Adrenal gland (tissue), 5 donors: Measurements from ENCODE around the gene NAP1L5.

Experiments used
- POLR2A ChIP-seq, 2 donors: fragments of 450-650 bp; IDR thresholded peaks; one replicate each; pipeline ENCODE4 v1.6.1; 2017; ENCODE audit warnings: antibody characterized with exemption in 2 of 2, mild to moderate bottlenecking in 2 of 2, moderate library complexity in 1 of 2
- TF ChIP-seq, protein P1 (sequence below), 6 experiments: fragments of 450-650 bp in 4 of 6; fragments of 200-600 bp in 2 of 6; sonication (generic) in 1 of 6; IDR thresholded peaks; 1 replicate in 5 of 6; 2 replicates in 1 of 6; pipeline versions ENCODE4 v1.5.1 to v1.8.0; 2016 to 2021; ENCODE audit warnings: antibody characterized with exemption in 6 of 6, mild to moderate bottlenecking in 2 of 6, moderate library complexity in 1 of 6
- donor health status: DM: no; HTN: no; CAD: no.

- TF ChIP-seq, protein P1, sequence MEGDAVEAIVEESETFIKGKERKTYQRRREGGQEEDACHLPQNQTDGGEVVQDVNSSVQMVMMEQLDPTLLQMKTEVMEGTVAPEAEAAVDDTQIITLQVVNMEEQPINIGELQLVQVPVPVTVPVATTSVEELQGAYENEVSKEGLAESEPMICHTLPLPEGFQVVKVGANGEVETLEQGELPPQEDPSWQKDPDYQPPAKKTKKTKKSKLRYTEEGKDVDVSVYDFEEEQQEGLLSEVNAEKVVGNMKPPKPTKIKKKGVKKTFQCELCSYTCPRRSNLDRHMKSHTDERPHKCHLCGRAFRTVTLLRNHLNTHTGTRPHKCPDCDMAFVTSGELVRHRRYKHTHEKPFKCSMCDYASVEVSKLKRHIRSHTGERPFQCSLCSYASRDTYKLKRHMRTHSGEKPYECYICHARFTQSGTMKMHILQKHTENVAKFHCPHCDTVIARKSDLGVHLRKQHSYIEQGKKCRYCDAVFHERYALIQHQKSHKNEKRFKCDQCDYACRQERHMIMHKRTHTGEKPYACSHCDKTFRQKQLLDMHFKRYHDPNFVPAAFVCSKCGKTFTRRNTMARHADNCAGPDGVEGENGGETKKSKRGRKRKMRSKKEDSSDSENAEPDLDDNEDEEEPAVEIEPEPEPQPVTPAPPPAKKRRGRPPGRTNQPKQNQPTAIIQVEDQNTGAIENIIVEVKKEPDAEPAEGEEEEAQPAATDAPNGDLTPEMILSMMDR (IDR thresholded peaks at IDR 0.05), result no peak
- no peak for TF ChIP-seq POLR2A (IDR thresholded peaks at IDR 0.05)
Observed at GRCh38 chr4:88674979-88675378, 22.6 kb downstream of the NAP1L5 start.
